Right forelimb (tissue), 1 donor: ENCODE data around the gene SPINDOC.
A peak's percentile ranks its signal among the peaks of the same experiment; 100 is the strongest.
"Not testable (repeated sequence)": the region's sequence is repeated elsewhere in the genome, so short reads cannot be mapped to it uniquely, and the experiment has no call there.

ENCODE experiments used
- DNase-seq: peaks from one replicate; pipeline ENCODE4 v3.0.0-alpha.2; 2018

SPINDOC gene

DNA sequence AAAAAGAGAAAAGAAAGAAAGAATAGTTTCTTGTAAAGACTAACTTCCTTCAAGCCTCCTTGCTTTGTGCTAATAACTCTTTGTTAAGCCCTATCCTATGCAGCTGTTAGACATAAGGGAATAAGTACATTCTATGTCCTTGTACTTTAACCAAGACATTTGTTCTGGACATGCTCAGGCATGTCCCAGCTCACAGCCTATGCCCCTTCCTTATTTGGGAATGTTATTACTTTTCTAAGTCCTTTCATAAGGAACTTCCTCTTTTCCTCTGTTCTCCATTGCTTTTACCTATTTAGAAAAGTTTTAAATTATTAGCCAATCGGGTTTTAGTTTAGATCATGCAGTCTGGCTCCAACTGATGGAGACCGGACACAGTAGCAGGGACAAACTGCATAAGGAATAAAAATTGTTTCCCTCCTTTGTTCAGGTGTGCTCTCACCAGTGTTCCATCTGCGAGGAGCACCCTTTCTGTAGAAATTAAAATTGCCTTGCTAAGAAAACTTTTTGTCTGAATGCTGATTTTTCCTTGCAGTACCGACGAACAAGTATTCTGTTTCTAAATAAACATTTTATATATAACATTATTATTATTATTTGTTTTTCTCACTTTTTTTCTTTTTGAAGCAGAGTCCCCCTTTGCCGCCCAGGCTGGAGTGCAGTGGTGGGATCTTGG is 21.6 kb upstream of the SPINDOC start:
- no peak for DNase-seq

DNA sequence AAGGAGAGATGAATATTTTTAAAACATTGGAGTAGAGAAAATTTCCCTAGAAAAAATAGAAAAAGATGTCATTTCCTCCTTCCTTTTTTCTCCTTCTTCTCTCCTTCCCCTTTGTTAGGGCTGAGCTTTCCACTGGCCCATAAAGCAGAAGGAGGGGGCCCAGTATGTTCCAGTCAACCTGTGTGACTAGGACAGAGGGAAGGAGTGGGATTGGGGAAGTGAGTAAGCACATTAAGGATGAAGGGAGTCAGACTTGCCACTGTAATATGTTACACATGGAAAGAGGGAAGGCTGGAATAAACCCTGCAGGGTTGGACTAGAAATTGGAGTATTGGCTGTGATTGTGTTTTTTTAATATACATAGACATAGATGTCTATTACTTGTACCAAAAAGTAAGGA is 20.1 kb upstream of the SPINDOC start:
- no peak for DNase-seq

- DNase-seq, result no peak
These were observed 18.2 kb upstream of the SPINDOC start for GRCh38 chr11:63795066-63795465.

DNA sequence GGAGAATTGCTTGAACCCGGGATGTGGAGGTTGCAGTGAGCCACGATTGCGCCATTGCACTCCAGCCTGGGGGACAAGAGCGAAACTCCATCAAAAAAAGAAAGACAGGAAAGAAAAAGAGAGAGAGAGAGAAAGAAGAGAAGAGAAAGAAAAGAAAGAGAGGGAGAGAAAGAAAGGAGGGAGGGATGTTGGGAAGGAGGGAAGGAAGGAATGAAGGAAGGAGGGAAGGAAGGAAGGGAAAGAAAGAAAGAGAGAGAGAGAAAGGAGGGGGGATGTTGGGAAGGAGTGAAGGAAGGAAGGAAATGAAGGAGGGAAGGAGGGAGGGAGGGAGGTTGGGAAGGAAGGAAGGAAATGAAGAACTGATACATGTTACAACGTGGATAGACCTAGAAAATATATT is 12.3 kb upstream of the SPINDOC start:
- no peak for DNase-seq

GRCh38 chr11:63802637-63803414 is 10.4 kb upstream of the SPINDOC start:
- no peak for DNase-seq

- DNase-seq, result no peak
These were observed 9.0 kb upstream of the SPINDOC start for GRCh38 chr11:63804259-63804658.

DNA sequence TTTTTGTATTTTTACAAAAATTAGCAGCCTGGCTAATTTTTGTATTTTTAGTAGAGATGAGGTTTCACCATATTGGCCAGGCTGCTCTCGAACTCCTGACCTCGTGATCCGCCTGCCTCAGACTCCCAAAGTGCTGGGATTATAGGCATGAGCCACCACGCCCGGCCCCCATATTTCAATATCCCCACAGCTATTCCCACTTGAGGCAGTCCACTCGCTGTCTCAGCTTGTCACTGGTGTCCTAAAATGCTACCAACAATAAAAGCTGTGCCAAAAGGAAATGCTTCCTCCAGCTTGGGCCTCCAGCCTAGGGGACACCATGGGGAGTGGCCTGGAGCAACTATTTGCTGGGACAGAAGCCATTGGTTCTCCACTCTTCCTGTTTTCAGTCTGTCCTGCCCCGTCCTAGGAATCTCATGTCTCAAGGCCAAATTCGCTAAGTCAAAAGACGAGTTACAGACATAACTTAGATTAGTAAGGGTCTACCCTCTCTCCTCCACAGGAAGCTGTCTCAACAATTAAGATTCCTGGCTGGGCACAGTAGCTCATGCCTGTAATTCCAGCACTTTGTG is 7.3 kb upstream of the SPINDOC start:
- DNase-seq, result no peak

DNA sequence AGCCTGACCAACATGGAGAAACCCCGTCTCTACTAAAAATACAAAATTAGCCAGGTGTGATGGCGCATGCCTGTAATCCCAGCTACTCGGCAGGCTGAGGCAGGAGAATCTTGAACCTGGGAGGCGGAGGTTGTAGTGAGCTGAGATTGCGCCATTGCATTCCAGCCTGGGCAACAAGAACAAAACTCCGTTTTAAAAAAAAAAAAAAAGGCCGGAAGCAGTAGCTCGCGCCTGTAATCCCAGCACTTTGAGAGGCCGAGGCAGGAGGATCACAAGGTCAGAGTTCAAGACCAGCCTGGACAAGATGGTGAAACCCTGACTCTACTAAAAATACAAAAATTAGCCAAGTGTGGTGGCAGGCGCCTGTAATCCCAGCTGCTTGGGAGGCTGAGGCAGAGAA is 2.9 kb upstream of the SPINDOC start:
- DNase-seq, result not testable (repeated sequence)

- no peak for DNase-seq
These were observed 1.7 kb upstream of the SPINDOC start for GRCh38 chr11:63811522-63811921.

- peak; percentile 76 for DNase-seq
These were observed 517 bp downstream of the SPINDOC start for GRCh38 chr11:63813563-63814382.

- DNase-seq, result no peak
These were observed 1.1 kb downstream of the SPINDOC start for GRCh38 chr11:63814383-63814736.

- DNase-seq, result no peak
These were observed 2.9 kb downstream of the SPINDOC start for GRCh38 chr11:63816166-63816565.

- no peak for DNase-seq
These were observed 3.5 kb downstream of the SPINDOC start for GRCh38 chr11:63816732-63817131.

- DNase-seq, result no peak
These were observed 4.7 kb downstream of the SPINDOC start for GRCh38 chr11:63817758-63818498.

DNA sequence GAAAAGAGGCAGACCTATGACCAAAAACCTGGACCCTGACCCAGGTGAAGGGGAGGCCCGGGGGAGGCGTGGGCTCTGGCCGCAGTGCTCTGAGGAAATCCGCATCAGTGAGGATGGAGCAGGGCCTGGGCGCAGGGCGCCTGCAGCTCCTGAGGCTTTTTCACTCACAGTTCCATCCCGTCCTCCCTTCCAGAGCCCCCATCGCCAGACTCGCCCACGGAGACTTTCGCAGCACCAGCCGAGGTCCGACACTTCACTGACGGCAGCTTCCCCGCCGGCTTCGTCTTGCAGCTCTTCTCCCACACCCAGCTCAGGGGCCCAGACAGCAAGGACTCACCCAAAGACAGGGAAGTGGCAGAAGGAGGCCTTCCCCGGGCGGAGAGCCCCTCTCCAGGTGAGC is 5.4 kb downstream of the SPINDOC start:
- no peak for DNase-seq

DNA sequence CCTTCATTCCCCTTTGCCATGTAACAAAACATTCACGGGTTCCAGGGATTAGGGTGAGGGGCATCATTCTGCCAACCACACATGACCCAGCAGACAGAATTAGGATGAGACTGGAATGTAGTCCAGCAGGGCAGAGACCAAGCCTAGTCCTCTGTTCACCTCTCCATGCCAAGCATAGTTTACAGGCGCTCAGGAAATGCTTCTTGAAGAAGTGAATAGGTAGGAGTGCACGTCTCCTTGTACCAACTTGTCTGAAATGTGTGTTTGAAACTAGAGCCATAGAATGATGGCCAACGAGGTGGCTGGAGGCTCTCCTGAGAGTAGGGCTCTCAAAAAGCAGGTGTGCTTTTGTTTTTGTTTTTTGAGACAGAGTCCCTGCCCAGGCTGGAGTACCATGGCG is 8.2 kb downstream of the SPINDOC start:
- no peak for DNase-seq

DNA sequence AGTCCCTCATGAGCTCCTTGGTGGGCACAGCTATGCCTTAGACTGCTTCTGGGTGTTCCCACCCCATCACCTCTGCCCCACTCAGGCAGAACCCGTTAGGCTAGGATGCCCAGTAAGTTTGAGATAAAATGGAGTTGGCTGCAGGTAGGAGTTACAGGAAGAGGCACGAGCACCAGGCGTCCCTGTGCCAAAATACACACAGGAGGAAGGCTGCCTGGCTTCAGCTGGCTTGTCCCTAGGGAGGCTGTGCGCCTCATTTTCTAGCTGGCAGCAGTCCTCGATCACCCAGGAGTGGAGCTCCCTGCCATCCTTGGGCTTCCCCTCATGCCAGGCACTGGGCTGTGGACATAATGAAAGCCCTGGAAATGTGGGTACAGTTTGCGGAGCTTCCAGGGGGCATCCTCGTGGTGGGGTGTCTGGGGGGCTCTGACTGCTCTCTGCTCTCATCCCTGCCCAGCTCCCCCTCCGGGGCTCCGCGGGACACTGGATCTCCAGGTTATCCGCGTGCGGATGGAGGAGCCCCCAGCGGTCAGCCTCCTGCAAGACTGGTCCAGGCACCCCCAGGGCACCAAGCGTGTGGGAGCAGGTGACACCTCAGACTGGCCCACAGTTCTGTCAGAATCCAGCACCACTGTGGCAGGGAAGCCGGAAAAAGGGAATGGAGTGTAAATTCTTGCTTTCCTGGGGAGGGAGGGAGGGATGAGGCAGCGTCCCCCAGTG is 13.4 kb downstream of the SPINDOC start:
- DNase-seq, result no peak

- no peak for DNase-seq
These were observed 16.7 kb downstream of the SPINDOC start for GRCh38 chr11:63829823-63830489.

DNA sequence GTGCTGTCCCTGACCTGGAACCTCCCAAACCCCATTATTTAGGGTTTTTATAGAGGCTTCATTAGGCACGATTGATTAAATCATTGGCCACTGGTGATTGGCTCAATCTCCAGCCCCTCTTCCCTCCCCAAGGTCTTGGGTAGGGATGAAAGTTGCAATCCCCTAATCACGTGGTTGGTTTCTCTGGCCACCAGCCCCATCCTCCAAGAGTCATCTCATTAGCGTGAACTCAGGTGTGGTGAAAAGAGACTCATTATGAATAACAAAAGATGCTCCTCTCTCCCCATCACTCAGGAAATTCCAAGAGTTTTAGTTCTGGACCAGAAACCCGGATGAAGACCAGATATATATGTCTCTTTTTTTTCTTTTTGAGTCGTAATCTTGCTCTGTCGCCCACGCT is 18.1 kb downstream of the SPINDOC start:
- DNase-seq, result no peak

GRCh38 chr11:63832336-63832735 is 19.1 kb downstream of the SPINDOC start:
- no peak for DNase-seq

- no peak for DNase-seq
These were observed 19.8 kb downstream of the SPINDOC start for GRCh38 chr11:63833048-63833447.
